ENCODE measurements around the gene MIER2.

Gene MIER2

DNA sequence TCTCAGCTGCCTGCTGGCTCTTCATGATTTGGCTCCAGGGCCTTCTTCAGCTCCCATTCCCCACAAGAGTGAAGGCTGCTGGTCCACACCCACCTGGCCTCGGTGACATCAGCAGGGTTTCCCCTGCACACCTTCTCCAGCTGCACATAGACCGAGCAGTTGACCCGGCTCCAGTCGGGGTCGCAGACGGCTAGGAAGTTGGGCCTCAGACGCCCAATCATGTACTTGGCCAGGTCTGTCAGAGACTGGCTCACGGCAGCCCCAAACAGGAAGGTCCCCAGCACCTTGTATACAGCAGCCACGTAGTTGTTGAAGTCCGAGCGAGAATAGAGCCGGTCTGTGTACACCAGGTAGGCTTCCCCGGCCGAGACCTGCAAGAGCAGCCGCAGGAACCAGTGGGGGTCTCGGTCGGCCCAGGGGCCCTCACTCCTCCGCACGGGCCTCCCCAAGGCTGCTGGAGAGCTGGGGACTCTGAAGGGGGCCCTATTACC, 57.2 kb downstream of the MIER2 start:
- H3K4me3 ChIP-seq (ENCODE audit: low read depth in 1 of 2, low read length in 2 of 2), result no peak overlapping the region
- H4K20me1 ChIP-seq (ENCODE audit: insufficient read depth, low read length), result no peaks in the 10 kb centered on the region
- DNase-seq, result no peak
- no peaks in the 10 kb centered on the region for H3K36me3 ChIP-seq (ENCODE audit: insufficient read depth, low read length)
- no peaks in the 10 kb centered on the region for H3K9me3 ChIP-seq (ENCODE audit: insufficient read depth, low read length, severe bottlenecking)
- H3K27ac ChIP-seq (ENCODE audit: low read length), result no peak overlapping the region
- TF ChIP-seq, protein P1, sequence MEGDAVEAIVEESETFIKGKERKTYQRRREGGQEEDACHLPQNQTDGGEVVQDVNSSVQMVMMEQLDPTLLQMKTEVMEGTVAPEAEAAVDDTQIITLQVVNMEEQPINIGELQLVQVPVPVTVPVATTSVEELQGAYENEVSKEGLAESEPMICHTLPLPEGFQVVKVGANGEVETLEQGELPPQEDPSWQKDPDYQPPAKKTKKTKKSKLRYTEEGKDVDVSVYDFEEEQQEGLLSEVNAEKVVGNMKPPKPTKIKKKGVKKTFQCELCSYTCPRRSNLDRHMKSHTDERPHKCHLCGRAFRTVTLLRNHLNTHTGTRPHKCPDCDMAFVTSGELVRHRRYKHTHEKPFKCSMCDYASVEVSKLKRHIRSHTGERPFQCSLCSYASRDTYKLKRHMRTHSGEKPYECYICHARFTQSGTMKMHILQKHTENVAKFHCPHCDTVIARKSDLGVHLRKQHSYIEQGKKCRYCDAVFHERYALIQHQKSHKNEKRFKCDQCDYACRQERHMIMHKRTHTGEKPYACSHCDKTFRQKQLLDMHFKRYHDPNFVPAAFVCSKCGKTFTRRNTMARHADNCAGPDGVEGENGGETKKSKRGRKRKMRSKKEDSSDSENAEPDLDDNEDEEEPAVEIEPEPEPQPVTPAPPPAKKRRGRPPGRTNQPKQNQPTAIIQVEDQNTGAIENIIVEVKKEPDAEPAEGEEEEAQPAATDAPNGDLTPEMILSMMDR (IDR thresholded peaks at IDR 0.05; ENCODE audit: borderline replicate concordance, extremely low read depth, low read length, poor library complexity, severe bottlenecking), result no peak
- no peak for TF ChIP-seq EZH2 (IDR thresholded peaks at IDR 0.05; ENCODE audit: borderline replicate concordance, low read depth, low read length, severe bottlenecking)
- H3K4me1 ChIP-seq (ENCODE audit: insufficient read depth, low read length), result no peaks in the 10 kb centered on the region
- ATAC-seq (ENCODE audit: insufficient read depth, low read depth), result no peak
- H3K9ac ChIP-seq (ENCODE audit: low read depth, low read length), result no peak overlapping the region
- H3K27me3 ChIP-seq (ENCODE audit: insufficient read depth, low read length, poor library complexity), result no peaks in the 10 kb centered on the region
- H2AFZ ChIP-seq (ENCODE audit: low read depth, low read length), result no peak overlapping the region
- H3K79me2 ChIP-seq (ENCODE audit: insufficient read depth, low read length), result no peaks in the 10 kb centered on the region
- H3K4me2 ChIP-seq (ENCODE audit: insufficient read depth, low read length), result no peak overlapping the region

DNA sequence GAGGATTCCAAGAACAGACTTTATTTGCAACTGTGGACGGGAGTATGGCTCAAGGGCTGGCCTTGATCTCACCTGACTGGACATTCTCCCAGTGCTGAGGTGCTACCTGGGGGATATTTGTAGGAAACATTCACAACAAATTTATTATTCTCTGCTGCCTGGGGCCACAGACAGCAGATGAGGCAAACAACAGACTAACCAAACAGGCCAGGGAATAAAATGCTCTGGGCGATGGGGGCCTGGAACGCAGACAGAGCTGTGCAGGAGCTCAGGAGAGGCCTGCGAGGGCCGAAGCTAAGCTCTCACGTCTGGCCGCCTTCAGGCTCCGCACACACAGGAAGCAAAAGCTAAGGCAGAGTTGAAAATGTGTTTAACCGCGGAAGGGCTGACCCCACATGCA, 61.2 kb downstream of the MIER2 start:
- no peaks in the 10 kb centered on the region for H3K9me3 ChIP-seq (ENCODE audit: insufficient read depth, low read length, severe bottlenecking)
- no peak overlapping the region for H3K9ac ChIP-seq (ENCODE audit: low read depth, low read length)
- no peaks in the 10 kb centered on the region for H3K36me3 ChIP-seq (ENCODE audit: insufficient read depth, low read length)
- H2AFZ ChIP-seq (ENCODE audit: low read depth, low read length), result no peak overlapping the region
- no peak for ATAC-seq (ENCODE audit: insufficient read depth, low read depth)
- no peaks in the 10 kb centered on the region for H3K4me1 ChIP-seq (ENCODE audit: insufficient read depth, low read length)
- H3K27me3 ChIP-seq (ENCODE audit: insufficient read depth, low read length, poor library complexity), result no peaks in the 10 kb centered on the region
- TF ChIP-seq, protein P1 (IDR thresholded peaks at IDR 0.05; ENCODE audit: borderline replicate concordance, extremely low read depth, low read length, poor library complexity, severe bottlenecking), result no peak
- TF ChIP-seq EZH2 (IDR thresholded peaks at IDR 0.05; ENCODE audit: borderline replicate concordance, low read depth, low read length, severe bottlenecking), result no peak
- no peak overlapping the region for H3K4me3 ChIP-seq (ENCODE audit: low read depth in 1 of 2, low read length in 2 of 2)
- no peaks in the 10 kb centered on the region for H4K20me1 ChIP-seq (ENCODE audit: insufficient read depth, low read length)
- no peak for DNase-seq
- no peaks in the 10 kb centered on the region for H3K79me2 ChIP-seq (ENCODE audit: insufficient read depth, low read length)
- no peak overlapping the region for H3K4me2 ChIP-seq (ENCODE audit: insufficient read depth, low read length)
- no peak overlapping the region for H3K27ac ChIP-seq (ENCODE audit: low read length)

DNA sequence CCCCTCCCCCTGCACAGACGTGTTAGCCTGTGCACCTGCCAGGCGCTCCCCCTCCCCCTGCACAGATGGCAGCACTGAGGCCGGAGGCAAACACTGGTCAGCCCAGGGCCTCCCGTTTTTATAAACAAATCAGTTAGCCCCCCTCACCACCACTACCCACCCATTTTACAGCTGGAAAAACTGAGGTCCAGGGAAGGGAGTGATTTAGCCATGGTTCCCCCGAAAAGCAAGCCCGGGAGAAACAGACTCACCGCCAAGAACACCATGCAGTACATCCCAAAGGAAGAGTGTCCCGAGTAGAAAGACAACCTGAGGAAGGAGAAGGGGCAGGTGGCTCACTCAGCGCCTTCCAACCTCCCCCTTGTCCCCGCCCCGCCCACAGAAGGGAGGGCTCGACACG, 62.1 kb downstream of the MIER2 start:
- no peak for TF ChIP-seq EZH2 (IDR thresholded peaks at IDR 0.05; ENCODE audit: borderline replicate concordance, low read depth, low read length, severe bottlenecking)
- TF ChIP-seq, protein P1 (IDR thresholded peaks at IDR 0.05; ENCODE audit: borderline replicate concordance, extremely low read depth, low read length, poor library complexity, severe bottlenecking), result no peak
- Histone ChIP-seq H4K20me1 (ENCODE audit: insufficient read depth, low read length) (no peaks in the 10 kb centered on the region), H3K27ac (ENCODE audit: low read length) (no peak overlapping the region), H3K27me3 (ENCODE audit: insufficient read depth, low read length, poor library complexity) (no peaks in the 10 kb centered on the region), H3K4me3 (ENCODE audit: low read depth in 1 of 2, low read length in 2 of 2) (no peak overlapping the region), H3K9me3 (ENCODE audit: insufficient read depth, low read length, severe bottlenecking) (no peaks in the 10 kb centered on the region), H3K36me3 (ENCODE audit: insufficient read depth, low read length) (no peaks in the 10 kb centered on the region), H3K9ac (ENCODE audit: low read depth, low read length) (no peak overlapping the region), H3K4me1 (ENCODE audit: insufficient read depth, low read length) (no peaks in the 10 kb centered on the region), H2AFZ (ENCODE audit: low read depth, low read length) (no peak overlapping the region), H3K4me2 (ENCODE audit: insufficient read depth, low read length) (no peak overlapping the region), H3K79me2 (ENCODE audit: insufficient read depth, low read length) (no peaks in the 10 kb centered on the region)
- ATAC-seq (ENCODE audit: insufficient read depth, low read depth), result no peak
- no peak for DNase-seq

DNA sequence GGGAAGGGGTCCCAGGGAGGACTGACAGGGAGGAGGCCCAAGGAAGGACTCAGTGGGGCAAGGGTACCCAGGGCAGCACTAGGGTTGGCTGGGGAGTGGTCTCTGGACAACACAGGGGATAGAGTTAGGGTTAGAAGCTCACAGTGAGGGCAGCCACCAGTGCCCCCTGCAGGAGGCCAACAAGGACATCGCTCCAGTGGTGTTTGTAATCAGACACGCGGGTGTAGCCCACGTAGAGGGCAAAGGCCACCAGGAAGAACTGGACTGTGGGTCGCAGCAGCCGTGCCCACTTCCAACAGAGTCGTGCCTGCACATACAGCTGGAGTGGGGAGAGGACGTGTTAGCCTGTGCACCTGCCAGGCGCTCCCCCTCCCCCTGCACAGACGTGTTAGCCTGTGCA, 62.6 kb downstream of the MIER2 start:
- H3K4me3 ChIP-seq (ENCODE audit: low read depth in 1 of 2, low read length in 2 of 2), result no peak overlapping the region
- no peak for DNase-seq
- no peak overlapping the region for H3K4me2 ChIP-seq (ENCODE audit: insufficient read depth, low read length)
- no peak for ATAC-seq (ENCODE audit: insufficient read depth, low read depth)
- H3K36me3 ChIP-seq (ENCODE audit: insufficient read depth, low read length), result no peaks in the 10 kb centered on the region
- H3K9ac ChIP-seq (ENCODE audit: low read depth, low read length), result no peak overlapping the region
- H3K79me2 ChIP-seq (ENCODE audit: insufficient read depth, low read length), result no peaks in the 10 kb centered on the region
- H4K20me1 ChIP-seq (ENCODE audit: insufficient read depth, low read length), result no peaks in the 10 kb centered on the region
- H2AFZ ChIP-seq (ENCODE audit: low read depth, low read length), result no peak overlapping the region
- TF ChIP-seq, protein P1 (IDR thresholded peaks at IDR 0.05; ENCODE audit: borderline replicate concordance, extremely low read depth, low read length, poor library complexity, severe bottlenecking), result peak; percentile 44
- TF ChIP-seq EZH2 (IDR thresholded peaks at IDR 0.05; ENCODE audit: borderline replicate concordance, low read depth, low read length, severe bottlenecking), result no peak
- no peaks in the 10 kb centered on the region for H3K27me3 ChIP-seq (ENCODE audit: insufficient read depth, low read length, poor library complexity)
- H3K27ac ChIP-seq (ENCODE audit: low read length), result no peak overlapping the region
- no peaks in the 10 kb centered on the region for H3K9me3 ChIP-seq (ENCODE audit: insufficient read depth, low read length, severe bottlenecking)
- no peaks in the 10 kb centered on the region for H3K4me1 ChIP-seq (ENCODE audit: insufficient read depth, low read length)
